Activated CD4-positive, alpha-beta T cell treated with anti-CD3 and anti-CD28 coated beads, Interleukin-2, Interleukin-4, amounts not matched to agents 100 ng/mL and 50 ng/mL, durations not matched to agents 16 hours and 8 hours (primary cell): ENCODE measurements around the gene PIBF1.
A peak's percentile ranks its signal among the peaks of the same experiment; 100 is the strongest.
"Not testable (repeated sequence)": the region's sequence is repeated elsewhere in the genome, so short reads cannot be mapped to it uniquely, and the experiment has no call there.

ENCODE experiments used
- DNase-seq: peaks from one replicate; pipeline ENCODE4 v3.0.0-alpha.2; 2020; ENCODE audit warnings: low spot score

PIBF1 gene

GRCh38 chr13:73015805-73016204, 233.9 kb downstream of the PIBF1 start:
- DNase-seq = no peak

DNA sequence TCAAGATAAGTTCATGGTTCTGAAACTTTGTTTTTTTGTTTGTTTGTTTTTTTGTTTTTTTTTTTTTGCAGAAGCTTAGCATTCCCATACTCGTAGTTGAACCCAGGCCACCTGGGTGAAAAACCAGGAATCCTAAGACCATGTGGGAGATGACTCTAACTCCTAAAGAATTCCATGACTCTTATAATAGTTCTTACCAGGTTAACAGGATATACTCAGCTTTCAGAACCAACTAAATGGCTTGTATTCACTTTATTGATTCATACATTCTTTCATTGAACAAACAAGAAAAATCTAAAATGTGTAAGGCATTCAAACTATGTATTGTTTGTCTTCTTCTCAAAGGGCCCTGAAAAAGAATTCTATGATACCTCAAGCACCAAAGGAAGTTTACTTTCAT, 236.4 kb downstream of the PIBF1 start:
- no peak for DNase-seq

GRCh38 chr13:73025217-73026012, 243.5 kb downstream of the PIBF1 start:
- peak; percentile 19 for DNase-seq

- no peak for DNase-seq
These were observed 253.0 kb downstream of the PIBF1 start for GRCh38 chr13:73034901-73035300.

GRCh38 chr13:73035660-73036059, 253.7 kb downstream of the PIBF1 start:
- no peak for DNase-seq

GRCh38 chr13:73036566-73036965, 254.6 kb downstream of the PIBF1 start:
- no peak for DNase-seq

DNA sequence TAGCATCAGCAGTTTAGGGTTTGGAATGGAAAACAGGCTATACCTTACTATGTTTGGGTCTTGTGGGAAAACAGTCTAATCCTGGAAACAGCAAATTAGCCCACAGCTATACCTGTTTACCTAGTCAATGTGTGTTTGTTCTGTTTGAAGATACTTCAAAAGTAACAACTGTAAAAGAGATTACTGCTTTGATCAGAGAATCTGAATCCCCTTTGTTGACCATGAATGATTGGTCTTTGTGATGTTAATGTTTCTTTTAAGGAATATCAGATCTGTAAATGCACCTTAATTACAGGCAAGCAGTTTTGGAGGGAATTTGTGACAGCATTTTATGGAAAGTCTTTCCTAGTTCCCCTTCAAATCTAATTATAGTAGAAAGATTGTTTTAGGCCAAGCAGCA, 256.1 kb downstream of the PIBF1 start:
- no peak for DNase-seq

GRCh38 chr13:73039201-73040108, 257.5 kb downstream of the PIBF1 start:
- DNase-seq = no peak

GRCh38 chr13:73040484-73040883, 258.6 kb downstream of the PIBF1 start:
- DNase-seq = no peak

DNA sequence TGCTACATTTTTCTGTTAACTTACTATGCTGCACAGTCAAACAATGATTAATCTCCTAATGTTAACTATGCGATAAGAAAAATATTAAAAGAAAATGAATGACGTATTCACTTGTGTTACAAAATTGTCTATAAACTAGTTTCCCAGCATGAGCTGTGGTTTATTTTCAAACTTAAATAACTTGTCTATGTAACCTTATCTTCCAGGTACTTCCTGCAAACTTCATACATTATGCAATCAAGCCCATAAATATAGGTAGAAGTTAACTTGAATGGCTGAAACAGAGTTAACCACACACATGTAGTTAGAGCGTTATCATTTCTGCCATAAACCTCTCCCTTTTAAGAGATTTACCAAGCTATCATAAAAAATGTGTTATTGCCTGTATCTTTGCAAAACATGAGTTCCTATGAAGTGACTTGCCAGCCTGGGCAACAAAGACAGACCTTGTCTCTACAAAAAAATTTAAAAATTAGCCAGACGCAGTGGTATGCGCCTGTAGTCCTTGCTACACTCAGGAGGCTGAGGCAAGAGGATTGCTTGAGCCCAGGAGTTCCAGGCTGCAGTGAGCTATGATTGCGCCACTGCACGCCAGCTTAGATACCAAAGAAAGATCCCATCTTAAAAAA, 259.1 kb downstream of the PIBF1 start:
- no peak for DNase-seq

DNA sequence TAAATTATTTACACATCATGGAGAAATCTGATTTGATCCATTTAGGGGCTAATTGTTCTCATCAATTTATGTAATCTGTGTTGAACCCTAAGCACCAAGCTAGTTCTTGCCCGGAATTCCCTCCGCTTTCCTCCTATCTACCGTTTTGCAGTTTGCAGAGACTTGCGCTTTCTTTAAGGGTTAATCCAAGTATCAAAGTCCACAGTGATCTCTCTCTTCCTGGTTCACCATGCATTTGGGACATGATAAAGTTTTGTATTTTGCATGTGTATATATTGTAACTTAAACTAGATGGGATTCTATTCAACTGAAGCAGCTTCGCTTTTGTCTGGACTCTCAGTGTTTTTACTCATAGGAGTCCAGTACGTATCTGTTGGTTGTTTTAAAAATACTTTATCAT, 263.1 kb downstream of the PIBF1 start:
- no peak for DNase-seq

GRCh38 chr13:73048615-73049014, 266.7 kb downstream of the PIBF1 start:
- DNase-seq = not testable (repeated sequence)

DNA sequence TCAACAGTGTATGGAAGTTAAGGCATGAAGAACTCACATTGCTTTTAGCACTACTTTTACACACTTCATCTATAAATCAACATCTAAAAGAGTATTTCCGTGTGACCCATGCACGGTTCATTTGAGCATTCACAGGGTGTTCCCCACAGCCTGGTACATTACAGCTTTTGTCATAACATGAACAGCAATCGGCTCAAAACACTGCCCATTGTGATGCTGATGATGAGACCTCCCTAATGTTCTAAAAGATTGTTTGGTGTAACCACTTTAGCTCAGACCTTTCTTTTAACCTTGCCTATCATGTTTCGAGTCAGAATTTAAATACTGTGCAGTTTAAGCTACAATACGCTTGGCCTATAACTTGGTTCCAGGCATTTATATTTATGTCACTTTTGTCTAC, 272.8 kb downstream of the PIBF1 start:
- DNase-seq = no peak

GRCh38 chr13:73055813-73056564, 274.1 kb downstream of the PIBF1 start:
- DNase-seq = no peak

GRCh38 chr13:73056565-73056962, 274.6 kb downstream of the PIBF1 start:
- no peak for DNase-seq

DNA sequence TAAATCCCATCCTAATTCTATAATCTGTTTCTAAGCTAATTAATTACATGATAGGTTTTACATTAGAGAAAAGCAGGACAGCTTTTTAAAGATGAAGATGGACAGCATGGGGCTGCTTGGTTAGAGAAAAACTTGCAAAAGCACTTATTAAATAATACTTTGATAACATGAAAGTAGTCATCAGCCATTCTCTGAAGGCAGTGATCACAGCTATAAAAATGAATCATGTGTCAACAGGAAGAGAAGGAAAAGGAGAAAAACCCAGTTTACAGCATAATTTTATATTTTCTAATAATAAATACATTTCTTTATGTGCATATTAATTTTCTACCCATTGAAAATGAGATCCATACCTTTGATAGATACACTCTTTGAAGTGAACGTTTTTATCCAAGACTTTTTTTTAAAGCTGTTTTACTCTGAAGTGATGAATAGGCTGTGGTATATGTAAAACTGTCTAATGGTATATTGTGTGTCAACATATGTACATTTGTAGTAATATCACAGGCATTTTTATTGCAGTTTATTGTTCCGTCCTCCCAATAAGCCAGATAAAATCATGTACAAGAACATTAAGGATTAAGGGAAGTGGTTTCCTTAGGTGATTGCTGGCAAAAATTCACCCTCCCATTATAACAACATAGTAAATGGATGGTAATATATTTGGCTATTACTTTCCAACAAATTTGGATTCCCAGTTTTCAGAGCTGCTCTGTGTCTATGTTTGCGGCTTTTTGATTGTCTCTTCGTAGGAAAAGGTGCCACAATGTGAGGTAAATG, 275.5 kb downstream of the PIBF1 start:
- no peak for DNase-seq

DNA sequence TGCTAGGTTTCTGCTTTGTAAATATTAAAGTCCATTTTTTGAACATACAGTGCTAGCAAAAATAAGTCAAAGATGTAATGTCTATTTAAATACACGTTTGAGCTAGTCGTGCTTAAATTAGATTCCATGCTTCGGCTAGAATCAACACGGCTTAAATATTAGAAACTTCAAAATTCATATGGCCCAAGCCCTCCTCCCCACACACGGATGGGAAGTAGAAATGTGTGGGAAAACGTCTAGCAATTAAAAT, 276.1 kb downstream of the PIBF1 start:
- DNase-seq = no peak

GRCh38 chr13:73058432-73058735, 276.5 kb downstream of the PIBF1 start:
- DNase-seq = no peak

DNA sequence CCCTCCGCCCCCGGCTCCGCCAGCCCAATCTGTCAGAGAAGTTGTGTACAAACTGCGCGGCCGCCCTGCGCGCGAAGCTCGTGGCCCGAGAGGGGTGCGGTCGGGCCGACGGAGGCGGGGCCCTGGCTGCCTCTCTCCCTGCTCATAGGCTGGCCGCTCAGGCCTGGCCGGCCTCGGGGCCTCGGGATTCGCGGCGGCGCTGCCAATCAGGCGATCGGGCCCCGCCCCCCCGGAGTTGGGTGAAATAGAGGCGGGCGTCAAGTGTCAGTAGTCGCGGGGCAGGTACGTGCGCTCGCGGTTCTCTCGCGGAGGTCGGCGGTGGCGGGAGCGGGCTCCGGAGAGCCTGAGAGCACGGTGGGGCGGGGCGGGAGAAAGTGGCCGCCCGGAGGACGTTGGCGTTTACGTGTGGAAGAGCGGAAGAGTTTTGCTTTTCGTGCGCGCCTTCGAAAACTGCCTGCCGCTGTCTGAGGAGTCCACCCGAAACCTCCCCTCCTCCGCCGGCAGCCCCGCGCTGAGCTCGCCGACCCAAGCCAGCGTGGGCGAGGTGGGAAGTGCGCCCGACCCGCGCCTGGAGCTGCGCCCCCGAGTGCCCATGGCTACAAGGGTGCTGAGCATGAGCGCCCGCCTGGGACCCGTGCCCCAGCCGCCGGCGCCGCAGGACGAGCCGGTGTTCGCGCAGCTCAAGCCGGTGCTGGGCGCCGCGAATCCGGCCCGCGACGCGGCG, 277.0 kb downstream of the PIBF1 start, which contains the start of gene KLF5:
KLF5 (plus strand) TSS at position 270 of the 724 bp plus-strand sequence; CDS start at position 593, 323 bp downstream.
- peak; percentile 94 for DNase-seq

GRCh38 chr13:73059460-73060250, 277.7 kb downstream of the PIBF1 start:
- peak; percentile 24 for DNase-seq
